MM.1S (cell line): ENCODE measurements around the gene HMGCS2.

Experiments
- DNase-seq: peaks from one replicate; pipeline ENCODE4 v3.0.0-alpha.2; 2015
- H2AFZ ChIP-seq: fragments of 300-600 bp; sonication (generic); 2 replicates; pipeline ENCODE4 v1.6.0; 2016; ENCODE audit warnings: antibody characterized with exemption, low read length
- H3F3A ChIP-seq: fragments of 300-600 bp; sonication (generic); 2 replicates; pipeline ENCODE4 v1.6.1; 2016; ENCODE audit warnings: mild to moderate bottlenecking, antibody characterized with exemption, low read length, moderate library complexity, mixed read lengths; ENCODE audit not compliant: insufficient read depth
- H3K27ac ChIP-seq: fragments of 300-600 bp; sonication (generic); 2 replicates; pipeline ENCODE4 v1.5.1; 2016; ENCODE audit warnings: mild to moderate bottlenecking, low read length
- H3K27me3 ChIP-seq: fragments of 300-600 bp; sonication (generic); replicated peaks from 2 replicates; pipeline ENCODE4 v1.6.0; 2016; ENCODE audit warnings: low read length; ENCODE audit not compliant: insufficient read depth
- H3K36me3 ChIP-seq: fragments of 300-600 bp; sonication (generic); replicated peaks from 2 replicates; pipeline ENCODE4 v1.6.1; 2016; ENCODE audit warnings: mild to moderate bottlenecking, low read length, mixed read lengths; ENCODE audit not compliant: insufficient read depth
- H3K4me1 ChIP-seq: fragments of 300-600 bp; sonication (generic); 2 replicates; pipeline ENCODE4 v1.6.1; 2016; ENCODE audit warnings: low read length, mixed read lengths
- H3K4me2 ChIP-seq: fragments of 300-600 bp; sonication (generic); 2 replicates; pipeline ENCODE4 v1.6.0; 2016; ENCODE audit warnings: low read depth, low read length
- H3K4me3 ChIP-seq: fragments of 300-600 bp; sonication (generic); 2 replicates; pipeline ENCODE4 v1.5.1; 2016; ENCODE audit warnings: low read length, mixed read lengths
- H3K79me2 ChIP-seq: fragments of 300-600 bp; sonication (generic); 2 replicates; pipeline ENCODE4 v1.6.1; 2016; ENCODE audit warnings: mixed run types, low read length, mixed read lengths
- H3K9ac ChIP-seq: fragments of 300-600 bp; sonication (generic); 2 replicates; pipeline ENCODE4 v1.6.1; 2016; ENCODE audit warnings: low read length, mixed read lengths
- H3K9me2 ChIP-seq: fragments of 300-600 bp; sonication (generic); replicated peaks from 2 replicates; pipeline ENCODE4 v1.6.1; 2016; ENCODE audit warnings: mild to moderate bottlenecking, low read length, mixed read lengths; ENCODE audit not compliant: insufficient read depth
- H3K9me3 ChIP-seq: fragments of 300-600 bp; sonication (generic); replicated peaks from 2 replicates; pipeline ENCODE4 v1.6.1; 2016; ENCODE audit warnings: mild to moderate bottlenecking, low read length, mixed read lengths; ENCODE audit not compliant: insufficient read depth
- H4K20me1 ChIP-seq: fragments of 300-600 bp; sonication (generic); 2 replicates; pipeline ENCODE4 v1.6.1; 2016; ENCODE audit warnings: mild to moderate bottlenecking, low read length, moderate library complexity, mixed read lengths; ENCODE audit not compliant: insufficient read depth
- CTCF ChIP-seq: fragments of 300-600 bp; sonication (generic); IDR thresholded peaks from 2 replicates; pipeline ENCODE4 v1.5.1; 2016; ENCODE audit warnings: antibody characterized with exemption, low read length, mixed read lengths
- EZH2 ChIP-seq: fragments of 300-600 bp; sonication (generic); optimal IDR thresholded peaks from 2 replicates; pipeline ENCODE3; 2017; ENCODE audit warnings: low read depth, mild to moderate bottlenecking, antibody characterized with exemption, low read length, mixed read lengths
- EZH2phosphoT487 ChIP-seq: fragments of 300-600 bp; sonication (generic); IDR thresholded peaks from 2 replicates; pipeline ENCODE4 v1.6.1; 2018; ENCODE audit warnings: antibody characterized with exemption, low read length

Gene HMGCS2

GRCh38 chr1:119811985-119812557 lies 43.4 kb upstream of the HMGCS2 start:
- H3K4me2 ChIP-seq = no peak overlapping the region

GRCh38 chr1:119811387-119811786 lies 42.7 kb upstream of the HMGCS2 start, which contains the start of gene REG4:
Gene REG4, minus strand, starts transcription at chr1:119811460. Its CDS starts 2,691 bp downstream, at chr1:119808769.
- Histone ChIP-seq H3K79me2 (no peaks in the 10 kb centered on the region), H3K9me2 (no peaks in the 10 kb centered on the region), H3K4me1 (0 out of 2 replicates have a peak, but pooled peaks cover 4% of the 10 kb centered on the region), H3F3A (no peaks in the 10 kb centered on the region), H3K9me3 (no peaks in the 10 kb centered on the region), H2AFZ (no peak within 1 kb of the TSS), H3K27ac (no peak within 1 kb of the TSS), H3K27me3 (no peaks in the 10 kb centered on the region), H4K20me1 (no peaks in the 10 kb centered on the region), H3K9ac (no peak within 1 kb of the TSS), H3K4me3 (no peak within 1 kb of the TSS), H3K4me2 (no peak within 1 kb of the TSS), H3K36me3 (no peaks in the 10 kb centered on the region)
- DNase-seq = no peak
- TF ChIP-seq EZH2phosphoT487 (no peak), EZH2 (no peak), CTCF (no peak)

More at GRCh38 chr1:119811985-119812557, 43.4 kb upstream of the HMGCS2 start:
- TF ChIP-seq CTCF = no peak
- no peak for TF ChIP-seq EZH2phosphoT487
- no peak for TF ChIP-seq EZH2
- Histone ChIP-seq H2AFZ (no peak overlapping the region), H3K27ac (no peak overlapping the region), H3K9ac (no peak overlapping the region), H4K20me1 (no peaks in the 10 kb centered on the region), H3K27me3 (no peaks in the 10 kb centered on the region), H3K9me2 (no peaks in the 10 kb centered on the region), H3K36me3 (no peaks in the 10 kb centered on the region), H3K4me3 (no peak overlapping the region), H3F3A (no peaks in the 10 kb centered on the region), H3K79me2 (no peaks in the 10 kb centered on the region), H3K4me1 (0 out of 2 replicates have a peak, but pooled peaks cover 4% of the 10 kb centered on the region), H3K9me3 (no peaks in the 10 kb centered on the region)
- DNase-seq = no peak

DNA sequence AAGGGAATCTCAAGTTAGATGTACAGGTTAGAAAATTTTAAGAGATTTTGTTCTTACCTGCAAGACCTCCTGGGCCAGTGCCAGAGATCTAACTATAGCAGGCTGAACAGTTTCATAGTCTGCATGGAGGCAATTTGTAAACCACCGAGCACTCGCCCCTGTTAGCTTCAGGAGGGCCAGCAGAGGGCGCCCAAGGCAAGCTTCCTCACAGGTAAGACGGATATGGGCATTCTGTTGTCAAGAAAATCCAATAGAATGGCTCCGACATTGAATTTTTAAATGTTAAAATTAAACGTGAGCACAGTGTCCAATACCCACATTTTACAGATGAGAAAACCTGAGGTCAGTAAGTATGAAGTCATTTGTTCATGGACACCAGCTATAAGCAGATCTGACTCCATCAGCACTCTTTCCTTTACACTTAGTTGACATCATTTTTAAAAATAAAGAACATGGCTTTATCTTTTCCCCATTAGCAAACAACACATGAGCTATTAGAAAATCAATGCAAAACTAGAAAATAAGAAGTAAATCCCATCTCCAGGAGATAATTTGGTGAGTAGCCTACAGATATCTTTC lies 40.4 kb upstream of the HMGCS2 start:
- Histone ChIP-seq H3K4me1 (0 out of 2 replicates have a peak, but pooled peaks cover 4% of the 10 kb centered on the region), H3K36me3 (no peaks in the 10 kb centered on the region), H3K4me3 (no peak overlapping the region), H3F3A (no peaks in the 10 kb centered on the region), H3K27ac (no peak overlapping the region), H3K4me2 (peak overlapping the region; percentile 29; the same call in 1 of the 2 replicates), H4K20me1 (no peaks in the 10 kb centered on the region), H3K9me3 (no peaks in the 10 kb centered on the region), H3K79me2 (no peaks in the 10 kb centered on the region), H3K27me3 (no peaks in the 10 kb centered on the region), H3K9ac (no peak overlapping the region), H2AFZ (0 out of 2 replicates have a peak overlapping the region, but pooled peaks have one; percentile 35), H3K9me2 (no peaks in the 10 kb centered on the region)
- DNase-seq = peak; percentile 57
- TF ChIP-seq CTCF (peak; percentile 77), EZH2 (no peak)
